A172 (cell line): Measurements from ENCODE around the gene PASK. TPM values are rescaled to one million over a fixed set of nuclear protein-coding genes. Genes with fewer than 3 reads are reported as not detected.

Experiments
- DNase-seq: peaks from one replicate; pipeline ENCODE4 v3.0.0-alpha.2; 2015; ENCODE audit warnings: low spot score
- total RNA-seq: library from RNA; depleted of rRNA; stranded (reverse); fragments of >200 nt; shearing (Covaris generic); gene quantifications from 2 replicates; pipeline ENCODE4 v1.2.3, GENCODE V29; 2014

PASK gene
- total RNA-seq, 1 experiment from 2014 or later: 5.9 TPM

DNA sequence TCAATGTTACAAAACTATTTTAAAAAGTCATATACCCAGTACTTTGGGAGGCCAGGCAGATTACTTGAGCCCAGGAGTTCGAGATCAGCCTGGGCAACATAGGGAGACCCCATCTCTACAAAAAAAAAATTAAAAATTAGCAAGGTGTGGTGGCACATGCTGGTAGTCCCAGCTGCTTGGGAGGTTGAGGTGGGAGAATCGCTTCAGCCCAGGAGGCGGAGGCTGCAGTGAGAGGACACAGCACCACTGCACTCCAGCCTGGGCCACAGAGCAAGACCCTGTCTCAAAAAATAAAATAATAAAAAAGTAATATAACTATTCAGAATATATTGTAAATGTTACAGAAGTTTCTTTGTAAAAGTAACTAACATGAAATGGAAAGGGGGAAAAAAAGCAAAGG lies 1.9 kb downstream of the PASK start:
- no peak for DNase-seq

DNA sequence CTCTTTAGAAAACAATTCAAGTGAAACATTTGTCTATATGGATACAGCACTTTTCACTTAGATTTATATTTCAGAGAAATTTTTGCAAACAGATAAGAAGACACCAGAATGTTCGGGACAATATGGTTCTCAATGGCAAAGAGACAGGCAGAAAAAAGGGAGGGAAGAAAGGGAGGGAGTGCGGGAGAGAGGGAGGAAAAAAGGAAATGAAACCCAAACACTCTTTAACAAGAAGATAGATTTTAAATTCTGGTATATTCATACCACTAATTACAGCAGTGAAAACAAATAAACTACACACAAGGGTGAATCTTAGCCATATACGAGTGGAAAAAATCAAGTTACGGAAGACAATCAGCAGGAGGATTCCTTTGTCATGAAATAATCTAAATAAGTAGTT lies 3.0 kb downstream of the PASK start:
- DNase-seq: no peak

DNA sequence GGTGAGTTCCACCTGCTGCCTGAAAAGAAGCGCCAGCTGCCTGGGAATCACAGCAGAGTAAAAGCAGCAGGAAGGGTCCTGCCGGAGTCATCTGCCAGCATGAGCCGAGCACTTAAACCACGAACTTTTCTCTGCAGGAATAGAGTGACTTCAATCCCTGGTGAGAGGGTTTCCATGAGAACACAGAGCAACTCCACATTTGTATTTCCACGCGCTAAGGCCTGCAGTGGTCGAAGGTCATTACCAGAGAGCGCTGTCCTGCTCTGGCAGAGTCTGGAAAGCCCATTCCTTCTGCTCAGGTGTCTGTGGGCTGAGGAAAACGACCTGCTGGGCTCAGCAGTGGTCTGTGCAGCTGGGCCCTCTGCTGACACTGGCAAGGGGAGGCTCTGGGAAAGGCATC lies 6.7 kb downstream of the PASK start:
- no peak for DNase-seq

DNA sequence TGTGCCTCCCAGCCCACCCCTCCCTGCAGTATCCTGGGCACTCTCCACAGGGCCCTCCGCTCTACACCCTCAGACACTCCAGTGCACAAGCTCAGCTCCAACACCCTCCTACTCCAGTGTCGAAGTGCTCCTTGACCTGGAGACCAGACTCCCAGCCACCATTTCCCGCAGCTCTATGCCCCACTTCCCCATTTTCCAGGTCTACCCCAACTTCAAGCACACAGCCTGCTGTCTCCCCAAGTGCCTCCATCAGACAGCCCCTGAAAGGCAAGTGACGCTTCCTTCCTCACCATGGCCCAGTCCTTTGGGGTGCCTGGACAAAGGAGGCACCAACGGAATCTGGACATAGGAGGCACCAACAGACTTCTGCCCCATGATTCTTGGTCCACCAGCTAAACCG lies 7.2 kb downstream of the PASK start:
- no peak for DNase-seq

DNA sequence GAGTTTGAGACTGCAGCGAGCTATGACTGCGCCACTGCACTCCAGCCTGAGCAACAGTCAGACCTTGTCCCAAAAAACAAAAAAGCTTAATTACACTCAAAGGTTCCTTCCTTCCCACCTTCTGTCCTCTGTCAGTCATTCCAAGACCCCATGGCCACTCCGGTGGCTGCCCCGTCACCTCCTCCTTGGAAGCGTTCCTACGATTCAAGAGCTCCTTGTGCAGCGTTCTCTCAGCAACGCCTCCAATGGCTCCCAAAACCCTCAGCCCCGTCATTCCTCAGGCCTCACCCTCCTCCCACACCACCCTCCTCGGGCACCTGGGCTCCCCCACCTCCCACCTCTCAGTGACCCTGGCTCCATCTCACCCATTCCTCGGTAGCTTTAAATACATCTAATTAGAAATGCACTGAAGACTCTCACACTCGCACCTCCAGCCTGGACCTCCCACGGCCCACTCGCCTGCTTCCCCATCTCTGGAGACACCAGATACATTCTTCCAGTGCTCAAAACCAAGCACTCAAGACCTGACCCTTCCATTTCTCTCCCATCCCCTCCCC lies 8.0 kb downstream of the PASK start:
- DNase-seq: no peak

DNA sequence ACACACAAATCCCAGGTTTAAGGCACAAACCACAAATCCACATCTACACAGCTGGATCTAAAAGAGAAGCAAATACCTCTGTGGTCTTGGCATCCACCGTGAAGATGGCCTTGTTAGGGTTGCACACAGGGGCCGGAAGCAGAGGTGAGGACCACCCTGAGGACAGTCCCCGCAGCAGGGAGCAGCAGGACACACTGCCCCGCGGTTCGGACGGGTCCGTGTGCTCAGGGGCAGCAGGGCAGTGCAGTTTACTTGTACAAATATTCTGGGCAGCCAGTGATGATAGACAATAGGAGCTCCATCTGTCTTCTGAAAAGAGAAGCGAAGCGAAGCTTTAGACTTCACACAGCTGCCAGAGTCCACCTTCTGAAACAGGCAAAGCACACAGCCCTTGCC lies 8.8 kb downstream of the PASK start:
- no peak for DNase-seq

DNA sequence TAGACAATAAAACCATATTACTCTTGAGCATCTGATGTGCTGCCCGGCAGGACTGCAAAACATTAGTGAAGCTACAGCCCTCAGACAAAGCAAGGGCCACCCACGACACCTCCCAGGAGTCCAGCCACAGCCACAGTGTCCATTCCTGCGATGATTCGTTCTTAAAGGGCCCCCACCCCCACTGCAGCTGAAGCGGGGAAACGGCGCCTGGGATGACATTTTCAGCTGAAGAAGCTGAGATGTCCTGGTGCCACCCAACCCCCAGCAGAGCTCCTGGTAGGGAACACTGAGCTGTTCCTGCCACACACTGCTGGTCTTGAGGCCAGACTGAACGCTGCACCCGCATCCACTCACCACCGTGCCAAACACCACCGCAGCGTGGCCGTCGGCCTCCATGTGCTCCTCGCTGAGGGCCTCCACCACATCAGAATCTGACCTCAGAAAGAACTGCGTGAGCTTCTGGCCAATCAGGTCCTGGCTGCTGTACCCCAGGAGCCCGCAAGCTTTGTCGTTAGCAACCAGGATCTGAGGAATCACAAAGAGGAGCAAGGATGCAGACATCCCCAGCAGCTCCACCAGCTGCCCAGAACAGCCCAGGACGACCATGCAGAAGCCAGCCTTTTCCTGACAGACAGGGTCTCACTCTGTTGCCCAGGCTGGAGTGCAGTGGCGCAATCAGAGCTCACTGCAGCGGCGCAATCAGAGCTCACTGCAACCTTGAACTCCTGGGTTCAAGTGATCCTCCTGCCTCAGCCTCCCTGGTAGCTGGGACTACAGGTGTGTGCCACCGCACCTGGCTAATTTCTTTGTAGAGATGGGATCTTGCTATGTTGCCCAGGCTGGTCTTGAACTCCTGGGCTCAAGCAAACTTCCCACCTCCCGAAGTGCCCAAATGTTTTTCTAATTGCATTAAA lies 9.5 kb downstream of the PASK start:
- no peak for DNase-seq

DNA sequence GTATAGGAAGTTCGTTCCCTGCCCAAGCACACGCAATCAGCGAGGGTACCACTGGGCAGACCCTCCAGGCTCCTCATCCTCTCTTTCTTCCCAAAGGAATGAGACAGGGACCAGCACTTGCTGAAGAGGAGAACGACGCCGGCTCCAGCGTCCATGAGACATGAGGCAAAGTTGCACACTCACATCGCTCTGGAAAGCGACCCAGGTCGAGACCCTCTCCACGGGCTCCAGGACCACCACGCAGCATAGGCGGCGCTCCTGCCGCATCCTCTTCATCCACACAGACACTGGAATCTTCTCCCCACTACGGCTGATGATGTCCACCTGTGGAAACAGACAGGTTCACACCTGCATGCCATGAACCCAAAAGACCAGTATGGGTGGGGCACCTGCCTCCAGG lies 10.8 kb downstream of the PASK start:
- no peak for DNase-seq

DNA sequence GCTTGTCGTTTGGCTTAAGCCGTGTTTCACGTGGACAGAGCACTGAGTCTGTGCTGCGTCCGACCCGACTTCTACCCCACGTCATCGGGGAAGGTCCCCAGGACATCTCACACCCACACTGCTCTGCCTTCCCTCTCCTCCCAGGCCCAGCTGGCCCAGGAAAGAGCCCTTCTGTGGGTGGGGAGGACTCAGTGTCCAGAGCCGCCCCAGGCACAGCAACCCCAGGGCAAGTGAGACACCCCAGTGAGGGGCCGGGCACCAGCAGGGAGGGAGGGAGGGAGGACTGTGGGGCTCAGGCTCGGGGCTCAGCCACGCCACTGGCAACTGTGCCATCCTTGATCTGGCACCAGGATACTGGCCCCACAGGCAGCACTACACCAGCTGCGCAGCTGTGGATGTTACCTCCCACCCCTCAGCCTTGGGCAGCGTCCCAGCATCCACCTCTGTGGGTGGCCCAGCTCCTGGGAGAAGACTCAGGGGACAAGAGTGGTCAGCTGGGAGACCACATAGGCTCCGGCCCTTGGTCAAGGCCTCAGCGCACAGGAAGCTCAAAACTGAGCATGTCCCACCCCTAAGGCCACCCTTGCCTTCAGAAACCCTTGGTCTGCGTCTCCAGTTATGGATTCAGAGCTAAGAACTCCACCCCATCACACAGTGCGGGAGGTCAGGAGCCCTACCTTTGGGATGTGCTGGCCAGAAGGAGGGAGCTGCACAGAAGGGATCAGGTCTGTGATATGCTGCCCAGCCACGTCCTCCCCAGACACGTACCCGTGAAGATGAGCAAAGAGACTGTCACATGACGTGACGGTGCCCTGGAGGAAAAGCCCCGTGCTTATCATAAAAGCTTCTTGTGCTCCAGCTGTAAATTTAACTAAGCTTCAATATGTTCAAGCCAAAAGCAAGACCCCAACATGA lies 11.7 kb downstream of the PASK start:
- DNase-seq: no peak

DNA sequence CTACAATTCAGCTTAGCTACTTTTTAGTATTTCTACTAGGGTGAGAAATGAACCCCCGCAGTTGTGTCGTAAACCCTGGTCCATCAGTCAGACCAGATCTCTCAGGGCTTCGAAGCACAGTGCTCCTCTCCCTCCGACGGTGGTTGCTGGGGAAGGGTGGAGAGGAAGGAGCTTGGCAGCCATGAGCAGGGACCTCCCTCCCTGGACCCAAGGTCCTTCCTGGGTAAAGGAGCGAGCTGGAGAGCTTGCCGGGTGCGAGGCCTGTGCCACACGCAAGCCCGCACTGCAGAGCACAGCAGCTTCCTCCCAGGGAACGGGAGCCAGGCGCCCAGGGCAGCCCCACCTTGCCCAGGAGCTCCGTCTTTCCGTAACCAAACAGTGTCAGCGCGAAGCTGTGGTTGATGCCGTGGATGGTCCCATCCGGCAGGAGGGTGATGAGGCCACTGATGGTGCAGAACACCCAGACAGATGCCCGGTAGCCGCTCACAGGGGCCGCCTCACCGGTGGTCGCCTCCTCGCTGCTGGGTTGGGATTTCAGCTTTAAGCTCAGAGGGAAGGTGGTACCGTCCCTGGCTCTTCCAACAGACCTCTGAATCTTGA lies 12.5 kb downstream of the PASK start:
- no peak for DNase-seq

DNA sequence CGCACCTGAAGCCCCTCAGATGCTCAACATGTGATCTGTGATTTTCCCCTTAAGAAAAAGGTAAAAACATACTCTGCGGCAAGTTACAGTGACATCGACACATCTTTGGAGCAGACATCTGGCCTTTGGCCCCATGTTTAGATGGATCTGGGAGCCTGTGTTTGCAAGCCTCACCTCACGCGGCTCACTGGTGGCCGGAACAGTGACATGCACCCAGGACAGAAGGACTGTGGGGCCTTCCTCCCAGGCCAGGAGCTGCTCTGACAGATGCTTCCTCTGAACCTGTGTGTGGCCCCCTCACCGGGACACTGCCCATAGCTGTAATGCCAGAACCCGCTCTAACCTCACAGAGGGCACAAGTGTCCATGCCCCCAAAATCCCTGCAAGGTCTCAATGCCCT lies 13.1 kb downstream of the PASK start:
- DNase-seq: no peak

DNA sequence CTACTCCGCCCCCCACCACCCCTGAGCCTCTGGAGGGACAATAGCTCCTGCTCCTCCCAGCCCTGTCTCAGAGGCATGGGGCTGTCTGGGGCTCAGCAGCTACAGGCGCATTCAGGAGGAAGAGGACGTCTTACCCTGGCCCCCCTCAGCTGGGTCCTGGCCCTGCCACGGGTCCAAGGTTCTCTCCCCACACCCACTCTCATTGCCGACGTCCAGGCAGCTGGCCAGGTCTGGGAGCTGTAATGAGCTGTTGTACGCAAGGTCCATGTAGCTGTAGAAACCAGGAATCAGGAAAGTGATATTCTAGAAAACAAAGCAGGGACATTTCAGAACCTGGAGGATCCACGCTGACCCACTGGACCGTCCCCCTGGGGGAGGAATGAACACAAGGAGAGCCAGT lies 13.5 kb downstream of the PASK start:
- no peak for DNase-seq

DNA sequence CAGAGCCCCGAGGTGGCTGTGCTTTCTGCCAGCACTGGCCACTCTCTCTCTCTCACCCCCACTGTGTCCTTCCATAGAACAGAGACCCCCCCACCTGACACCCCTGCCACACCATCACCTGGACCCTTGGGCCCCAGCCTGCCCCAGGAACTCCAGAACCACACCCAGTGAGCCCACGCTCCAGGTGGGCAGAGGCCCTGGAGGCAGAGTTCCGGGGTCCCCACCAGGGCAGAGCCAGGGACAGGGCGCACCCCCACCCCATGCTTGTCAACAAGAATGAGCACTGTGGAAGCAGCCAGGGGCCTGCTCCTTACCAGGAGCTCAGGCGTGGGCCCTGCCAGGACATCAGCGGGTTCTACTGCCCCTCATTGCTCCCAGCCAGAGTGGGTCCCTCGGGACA lies 14.6 kb downstream of the PASK start:
- no peak for DNase-seq

DNA sequence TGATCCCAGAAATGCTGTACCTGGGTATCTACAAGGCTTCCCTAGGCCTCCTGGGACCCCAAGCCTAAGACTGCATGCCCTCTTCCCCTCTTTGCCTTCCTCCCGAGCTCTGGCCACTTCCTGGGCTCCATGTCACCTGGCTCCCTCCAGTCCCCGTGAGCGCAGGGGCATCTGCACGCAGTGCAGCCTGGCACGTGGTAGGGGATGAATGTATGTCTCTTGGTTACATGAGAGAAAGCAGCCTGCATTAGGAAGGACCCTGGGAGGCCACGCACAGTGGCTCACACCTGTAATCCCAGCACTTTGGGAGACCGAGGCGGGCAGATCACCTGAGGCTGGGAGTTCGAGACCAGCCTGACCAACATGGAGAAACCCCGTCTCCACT lies 15.8 kb downstream of the PASK start:
- DNase-seq: no peak

DNA sequence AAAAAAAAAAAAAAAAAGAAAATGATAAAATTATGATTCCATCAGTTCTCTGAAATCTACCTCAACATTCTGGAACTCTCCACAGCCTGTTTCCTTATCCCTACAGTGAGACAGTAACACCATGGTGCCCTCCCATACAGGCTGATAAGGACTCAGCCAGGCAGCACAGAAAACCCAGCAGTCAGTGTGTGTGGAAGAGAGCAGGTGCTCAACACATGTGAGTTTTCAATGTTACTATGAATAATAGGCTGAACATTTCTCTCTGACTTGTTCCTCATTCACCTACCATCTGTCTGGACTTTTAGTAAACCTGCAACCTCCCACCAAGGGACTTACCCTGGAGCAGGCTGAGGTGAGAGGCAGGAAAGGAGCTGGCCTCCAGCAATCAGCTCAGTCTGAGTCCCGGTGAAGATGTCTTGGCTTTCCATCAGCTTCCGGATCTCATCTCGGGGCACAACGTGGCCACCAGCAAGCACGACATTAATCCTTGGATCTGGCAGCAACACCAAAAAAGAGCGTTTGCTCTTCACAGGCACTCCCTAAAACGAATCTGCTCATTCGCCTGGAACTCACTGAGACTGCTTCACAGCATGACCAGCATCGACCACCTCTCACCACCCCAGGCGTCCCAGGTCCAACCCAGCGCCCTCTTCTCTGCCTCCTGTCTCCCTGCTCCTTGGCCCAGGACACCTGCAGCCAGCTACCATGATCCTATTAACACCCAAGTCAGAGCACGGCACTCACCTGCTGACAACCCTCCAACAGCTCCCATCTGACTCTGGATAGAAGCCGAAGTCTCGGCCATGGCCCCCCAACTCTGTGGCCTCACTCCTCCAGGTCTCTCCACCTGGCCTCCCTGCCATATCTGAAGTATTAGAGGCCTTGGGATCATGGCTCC lies 16.5 kb downstream of the PASK start:
- no peak for DNase-seq

DNA sequence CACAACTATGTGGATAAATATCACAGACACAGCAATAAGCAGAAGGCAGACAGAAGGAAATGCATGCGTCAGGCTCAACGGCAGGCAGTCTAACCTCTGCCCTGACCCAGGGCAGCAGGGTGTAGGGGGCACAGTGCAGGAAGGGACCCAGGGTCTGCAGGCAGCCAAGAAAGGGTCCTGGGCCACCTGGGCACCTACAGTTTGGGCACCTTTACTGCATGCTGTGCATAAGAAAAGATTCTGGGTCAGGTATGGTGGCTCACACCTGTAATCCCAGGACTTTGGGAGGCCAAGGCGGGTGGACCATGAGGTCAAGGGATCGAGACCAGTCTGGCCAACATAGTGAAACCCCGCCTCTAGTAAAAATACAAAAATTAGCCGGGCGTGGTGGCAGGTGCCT lies 17.7 kb downstream of the PASK start:
- DNase-seq: no peak

DNA sequence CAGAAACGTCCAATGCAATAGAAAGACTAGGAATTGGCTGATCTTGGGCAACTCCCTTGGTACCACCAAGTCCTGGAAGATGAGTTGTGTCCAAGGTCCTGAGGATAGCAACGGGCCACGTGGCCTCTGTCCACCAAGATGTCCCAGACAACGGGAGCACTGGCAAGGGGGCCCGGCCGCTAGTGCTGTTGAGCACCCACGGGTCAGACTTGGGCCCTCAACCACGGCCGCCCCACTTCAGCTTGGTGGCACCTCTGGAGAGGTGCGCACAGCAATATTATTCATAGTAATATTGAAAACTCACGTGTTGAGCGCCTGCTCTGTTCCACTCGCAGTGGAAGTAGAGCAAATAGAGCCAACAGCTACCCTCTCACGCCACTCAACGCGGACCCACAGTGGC lies 19.0 kb downstream of the PASK start:
- DNase-seq: no peak

DNA sequence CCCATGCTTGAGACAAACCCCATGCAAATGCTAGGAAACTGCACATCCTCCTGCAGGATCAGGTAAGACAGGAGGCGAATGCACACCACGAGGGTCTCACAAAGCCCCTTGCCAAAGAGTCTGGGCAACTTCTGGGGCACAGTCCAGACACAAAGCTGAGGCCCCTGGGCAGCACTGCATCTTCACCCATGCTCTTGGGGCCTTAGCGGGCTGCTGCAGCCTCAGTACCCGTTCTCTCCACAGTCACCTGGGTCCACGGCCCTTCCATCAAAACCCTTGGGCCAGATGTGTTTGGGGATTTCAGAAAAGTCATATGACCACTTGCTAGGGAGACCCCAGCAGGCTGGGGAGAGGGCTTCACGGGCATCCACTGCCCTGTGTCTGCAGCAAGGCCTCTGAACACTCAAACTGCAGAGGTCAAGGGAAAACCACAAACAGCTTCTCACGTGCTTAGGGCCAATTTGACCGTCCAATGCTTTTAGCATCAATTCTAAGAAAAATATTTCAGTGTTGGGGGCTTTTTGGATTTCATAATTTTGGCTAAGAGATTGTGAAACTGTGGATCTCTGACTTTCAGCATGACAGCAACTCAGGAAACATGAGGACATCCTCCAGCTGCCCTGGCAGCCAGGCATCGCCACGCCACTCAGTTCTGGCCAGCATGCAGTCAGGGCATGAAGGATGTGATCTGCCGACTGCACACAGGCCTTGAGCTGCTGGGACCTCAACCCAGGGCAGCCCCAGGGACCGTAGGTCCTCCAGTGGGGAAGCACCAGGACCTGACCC lies 20.0 kb downstream of the PASK start:
- no peak for DNase-seq

DNA sequence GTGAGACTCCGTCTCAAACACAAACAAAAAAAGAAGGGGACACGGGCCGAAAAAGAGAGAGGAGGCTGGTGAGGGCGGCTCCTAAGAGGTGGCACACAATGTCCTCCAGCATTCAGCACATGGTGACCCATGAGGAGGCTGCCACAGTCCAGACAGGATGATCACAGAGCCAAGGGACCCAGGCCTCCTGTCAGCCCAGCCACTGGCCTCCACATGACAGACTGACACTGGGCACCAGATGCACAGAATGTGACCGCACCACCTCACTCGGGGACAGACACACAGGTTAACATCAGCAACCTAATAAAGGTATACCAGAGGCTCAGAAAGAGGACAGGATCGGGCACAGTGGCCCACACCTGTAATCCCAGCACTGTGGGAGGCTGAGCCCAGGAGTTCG lies 21.0 kb downstream of the PASK start:
- DNase-seq: no peak

DNA sequence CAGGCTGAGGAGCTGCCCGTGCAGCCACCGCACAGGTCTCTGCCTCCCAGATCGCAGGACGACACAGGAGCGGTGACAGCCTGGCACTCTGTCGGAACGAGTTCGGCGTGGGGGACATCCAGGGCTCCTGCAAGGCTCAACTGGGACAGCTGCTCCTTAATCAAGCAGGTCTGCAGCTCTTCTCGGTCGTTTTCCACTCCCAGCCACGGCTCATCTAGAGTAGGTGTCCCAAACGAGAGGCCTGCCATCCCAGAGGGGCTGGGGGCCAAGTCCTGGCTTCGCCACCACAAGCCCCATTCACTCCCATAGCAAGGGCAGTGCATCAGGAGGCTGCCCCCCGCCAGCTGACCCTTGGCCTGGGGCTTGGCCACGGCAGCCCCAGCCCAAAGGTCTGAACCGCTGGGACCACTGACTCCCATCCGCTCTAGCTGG lies 22.5 kb downstream of the PASK start:
- no peak for DNase-seq
